SH-SY5Y (cell line): ENCODE results near the gene USP47.

Experiments
- GATA2 ChIP-seq: IDR thresholded peaks from 2 replicates; pipeline ENCODE4 v1.6.1; 2011; ENCODE audit warnings: mild to moderate bottlenecking, low read depth, low read length
- GATA3 ChIP-seq: IDR thresholded peaks from 2 replicates; pipeline ENCODE4 v1.6.1; 2011; ENCODE audit warnings: low read depth, mild to moderate bottlenecking, low read length, moderate library complexity

GRCh38 chr11:11805228-11805627 is 36.5 kb upstream of the USP47 start:
- TF ChIP-seq GATA2 (no peak), GATA3 (no peak)
